ENCODE results near the gene MAN2A1.

DNA sequence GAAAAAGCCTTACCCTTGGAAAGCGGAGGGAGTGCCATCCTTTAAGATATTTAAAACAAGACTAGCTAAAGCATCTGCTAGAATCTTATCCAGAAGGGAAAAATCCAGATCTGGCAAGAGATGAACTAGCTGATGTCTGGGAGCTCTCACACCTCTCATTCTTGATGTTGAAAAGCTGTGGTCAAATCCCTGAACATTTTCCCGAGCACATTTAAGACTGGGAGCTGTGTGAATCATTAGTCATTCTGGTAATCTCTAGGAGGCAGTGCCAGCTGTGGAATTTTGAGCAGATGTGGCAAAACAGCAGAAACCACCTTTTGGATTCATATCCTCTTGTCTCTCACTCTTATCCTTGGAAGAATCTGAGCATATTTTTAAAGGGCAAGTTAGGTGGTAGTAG, 218.0 kb downstream of the MAN2A1 start:
- TF ChIP-seq, protein P1, sequence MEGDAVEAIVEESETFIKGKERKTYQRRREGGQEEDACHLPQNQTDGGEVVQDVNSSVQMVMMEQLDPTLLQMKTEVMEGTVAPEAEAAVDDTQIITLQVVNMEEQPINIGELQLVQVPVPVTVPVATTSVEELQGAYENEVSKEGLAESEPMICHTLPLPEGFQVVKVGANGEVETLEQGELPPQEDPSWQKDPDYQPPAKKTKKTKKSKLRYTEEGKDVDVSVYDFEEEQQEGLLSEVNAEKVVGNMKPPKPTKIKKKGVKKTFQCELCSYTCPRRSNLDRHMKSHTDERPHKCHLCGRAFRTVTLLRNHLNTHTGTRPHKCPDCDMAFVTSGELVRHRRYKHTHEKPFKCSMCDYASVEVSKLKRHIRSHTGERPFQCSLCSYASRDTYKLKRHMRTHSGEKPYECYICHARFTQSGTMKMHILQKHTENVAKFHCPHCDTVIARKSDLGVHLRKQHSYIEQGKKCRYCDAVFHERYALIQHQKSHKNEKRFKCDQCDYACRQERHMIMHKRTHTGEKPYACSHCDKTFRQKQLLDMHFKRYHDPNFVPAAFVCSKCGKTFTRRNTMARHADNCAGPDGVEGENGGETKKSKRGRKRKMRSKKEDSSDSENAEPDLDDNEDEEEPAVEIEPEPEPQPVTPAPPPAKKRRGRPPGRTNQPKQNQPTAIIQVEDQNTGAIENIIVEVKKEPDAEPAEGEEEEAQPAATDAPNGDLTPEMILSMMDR (IDR thresholded peaks at IDR 0.05 in 8 of 11, conservative IDR thresholded peaks at IDR 0.05 in 3 of 11), result no peak
- TF ChIP-seq POLR2A (IDR thresholded peaks at IDR 0.05) (no peak), POLR2AphosphoS5 (IDR thresholded peaks at IDR 0.05) (no peak)

Measured in spleen (tissue), 7 donors.